ENCODE data around the gene C2orf68. TPM values are rescaled to one million over a fixed set of nuclear protein-coding genes. Genes with fewer than 3 reads are reported as not detected.
A peak's percentile ranks its signal among the peaks of the same experiment; 100 is the strongest.

Gene C2orf68
- total and polyA plus RNA-seq, 2 of the 13 experiments (the other 11 are each of a cell fraction or from before 2014, with no cell fraction given) = 47.1 to 77.4 TPM

DNA sequence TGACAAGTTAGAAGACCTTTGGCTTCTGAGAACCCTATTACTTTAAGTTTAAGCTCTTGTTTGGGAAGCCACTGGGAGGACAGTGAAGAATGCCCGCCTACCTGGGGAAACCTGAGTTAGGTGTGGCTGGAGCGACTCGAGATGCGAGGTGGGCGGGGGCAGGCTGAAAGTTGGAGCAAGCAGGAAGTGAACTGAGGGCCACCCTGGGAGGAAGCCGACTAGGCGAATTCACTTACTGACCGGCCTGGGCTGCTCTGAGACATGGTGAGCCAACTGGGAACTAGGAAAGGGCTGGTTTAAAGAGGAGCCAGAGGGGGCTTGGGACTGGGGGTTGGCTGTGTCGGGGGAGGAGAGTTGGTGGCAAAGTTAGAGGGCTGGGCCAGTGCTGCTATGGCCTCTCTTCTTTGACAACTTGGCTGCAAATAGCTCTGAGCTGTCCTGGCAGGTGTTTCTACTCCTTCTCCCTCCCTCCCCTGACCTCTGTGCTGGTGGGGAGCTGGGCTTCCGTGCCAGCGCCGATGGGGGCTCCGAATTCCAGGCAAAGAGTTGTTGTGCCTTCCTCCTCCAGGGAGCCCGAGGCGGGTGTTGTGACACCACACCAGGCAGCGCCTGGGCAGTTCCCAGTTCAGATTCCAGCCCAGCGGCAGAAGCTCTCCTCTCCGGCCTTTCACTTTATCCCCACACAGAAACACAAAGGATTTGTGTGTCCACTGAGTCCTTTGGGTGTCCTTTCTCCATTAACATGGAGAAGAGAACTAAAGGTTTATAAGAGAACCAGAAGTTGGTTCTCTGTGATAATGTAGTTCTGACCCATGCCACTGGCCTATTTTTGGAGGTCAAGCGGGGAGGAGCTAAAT lies 34.3 kb downstream of the C2orf68 start, which contains the start of gene VAMP8 (continued):
- TF ChIP-seq FOXA3 (CRISPR knock-in tag; IDR thresholded peaks at IDR 0.05) = no peak
- TF ChIP-seq POLR2A (IDR thresholded peaks at IDR 0.05; ENCODE audit: insufficient read depth in 1 of 2, low read depth in 2 of 2, low read length in 2 of 2) = peak; percentile 41 to 69; a peak in 3 of 4 replicates
- TF ChIP-seq FOXP4 (CRISPR knock-in tag; IDR thresholded peaks at IDR 0.05) = no peak
- peak; percentile 50; the same call in 1 of the 2 replicates for TF ChIP-seq ZFP91 (CRISPR knock-in tag; IDR thresholded peaks at IDR 0.05; ENCODE audit: borderline replicate concordance)
- TF ChIP-seq ZNF670 (CRISPR knock-in tag; IDR thresholded peaks at IDR 0.05; ENCODE audit: borderline replicate concordance) = no peak
- TF ChIP-seq NR0B2 (CRISPR knock-in tag; IDR thresholded peaks at IDR 0.05) = no peak
- TF ChIP-seq, protein P1, sequence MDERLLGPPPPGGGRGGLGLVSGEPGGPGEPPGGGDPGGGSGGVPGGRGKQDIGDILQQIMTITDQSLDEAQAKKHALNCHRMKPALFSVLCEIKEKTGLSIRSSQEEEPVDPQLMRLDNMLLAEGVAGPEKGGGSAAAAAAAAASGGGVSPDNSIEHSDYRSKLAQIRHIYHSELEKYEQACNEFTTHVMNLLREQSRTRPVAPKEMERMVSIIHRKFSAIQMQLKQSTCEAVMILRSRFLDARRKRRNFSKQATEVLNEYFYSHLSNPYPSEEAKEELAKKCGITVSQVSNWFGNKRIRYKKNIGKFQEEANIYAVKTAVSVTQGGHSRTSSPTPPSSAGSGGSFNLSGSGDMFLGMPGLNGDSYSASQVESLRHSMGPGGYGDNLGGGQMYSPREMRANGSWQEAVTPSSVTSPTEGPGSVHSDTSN (CRISPR knock-in tag; IDR thresholded peaks at IDR 0.05) = no peak
- no peak for TF ChIP-seq SPEN (CRISPR knock-in tag; IDR thresholded peaks at IDR 0.05; ENCODE audit: low read depth)
- peak; percentile 76; the same call in 1 of the 2 replicates for TF ChIP-seq MTA1 (CRISPR knock-in tag; IDR thresholded peaks at IDR 0.05; ENCODE audit: borderline replicate concordance)
- no peak for TF ChIP-seq MED8 (CRISPR knock-in tag; IDR thresholded peaks at IDR 0.05; ENCODE audit: insufficient replicate concordance)
- no peak; the same call in 1 of the 2 replicates for TF ChIP-seq IRX3 (CRISPR knock-in tag; IDR thresholded peaks at IDR 0.05; ENCODE audit: borderline replicate concordance, low read depth)
- TF ChIP-seq ZNF781 (CRISPR knock-in tag; IDR thresholded peaks at IDR 0.05; ENCODE audit: borderline replicate concordance, not compliant biosample characterization) = peak; percentile 52
- no peak for TF ChIP-seq CC2D1A (CRISPR knock-in tag; IDR thresholded peaks at IDR 0.05)
- TF ChIP-seq ZNF672 (CRISPR knock-in tag; IDR thresholded peaks at IDR 0.05) = no peak
- peak; percentile 56 for TF ChIP-seq ZFX (CRISPR knock-in tag; IDR thresholded peaks at IDR 0.05; ENCODE audit: low read depth)
- no peak for TF ChIP-seq TOE1 (CRISPR knock-in tag; IDR thresholded peaks at IDR 0.05)
- TF ChIP-seq MBD4 (IDR thresholded peaks at IDR 0.05; ENCODE audit: borderline replicate concordance, low read length) = no peak
- TF ChIP-seq, protein P2, sequence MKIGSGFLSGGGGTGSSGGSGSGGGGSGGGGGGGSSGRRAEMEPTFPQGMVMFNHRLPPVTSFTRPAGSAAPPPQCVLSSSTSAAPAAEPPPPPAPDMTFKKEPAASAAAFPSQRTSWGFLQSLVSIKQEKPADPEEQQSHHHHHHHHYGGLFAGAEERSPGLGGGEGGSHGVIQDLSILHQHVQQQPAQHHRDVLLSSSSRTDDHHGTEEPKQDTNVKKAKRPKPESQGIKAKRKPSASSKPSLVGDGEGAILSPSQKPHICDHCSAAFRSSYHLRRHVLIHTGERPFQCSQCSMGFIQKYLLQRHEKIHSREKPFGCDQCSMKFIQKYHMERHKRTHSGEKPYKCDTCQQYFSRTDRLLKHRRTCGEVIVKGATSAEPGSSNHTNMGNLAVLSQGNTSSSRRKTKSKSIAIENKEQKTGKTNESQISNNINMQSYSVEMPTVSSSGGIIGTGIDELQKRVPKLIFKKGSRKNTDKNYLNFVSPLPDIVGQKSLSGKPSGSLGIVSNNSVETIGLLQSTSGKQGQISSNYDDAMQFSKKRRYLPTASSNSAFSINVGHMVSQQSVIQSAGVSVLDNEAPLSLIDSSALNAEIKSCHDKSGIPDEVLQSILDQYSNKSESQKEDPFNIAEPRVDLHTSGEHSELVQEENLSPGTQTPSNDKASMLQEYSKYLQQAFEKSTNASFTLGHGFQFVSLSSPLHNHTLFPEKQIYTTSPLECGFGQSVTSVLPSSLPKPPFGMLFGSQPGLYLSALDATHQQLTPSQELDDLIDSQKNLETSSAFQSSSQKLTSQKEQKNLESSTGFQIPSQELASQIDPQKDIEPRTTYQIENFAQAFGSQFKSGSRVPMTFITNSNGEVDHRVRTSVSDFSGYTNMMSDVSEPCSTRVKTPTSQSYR (CRISPR knock-in tag; IDR thresholded peaks at IDR 0.05; ENCODE audit: borderline replicate concordance) = no peak
- TF ChIP-seq ZNF205 (CRISPR knock-in tag; IDR thresholded peaks at IDR 0.05) = peak; percentile 88
- TF ChIP-seq DNMT3B (CRISPR knock-in tag; conservative IDR thresholded peaks at IDR 0.05) = no peak
- TF ChIP-seq SRSF1 (optimal IDR thresholded peaks at IDR 0.05; ENCODE audit: low read depth, low read length) = no peak
- TF ChIP-seq ZNF644 (CRISPR knock-in tag; IDR thresholded peaks at IDR 0.05; ENCODE audit: low read depth) = no peak
